Measurements from ENCODE around the gene CELF2. TPM values are rescaled to one million over a fixed set of nuclear protein-coding genes. Genes with fewer than 3 reads are reported as not detected.

Gene CELF2
- total and polyA plus RNA-seq, 2 of the 4 experiments (the other 2 are of a cell fraction): 3.5 to 6.6 TPM

GRCh38 chr10:10973310-10973709 is 44.4 kb upstream of the CELF2 start:
- in situ Hi-C loops (cut with MboI; ENCODE audit: low sequenced_read_pairs): no loop called here
- no peak overlapping the region for H2BK20ac ChIP-seq (ENCODE audit: low read depth, low read length)
- no CpG with 5 or more reads among the region's 5 CpGs for WGBS, 2 experiments (ENCODE audit: extremely low coverage in 2 of 2, insufficient read length in 1 of 2)
- DNase-seq (no peak), ATAC-seq (ENCODE audit: low read depth) (no peak)
- BruUV-seq (replicated peaks): no TSS peak
- no peaks in the 10 kb centered on the region for H4K20me1 ChIP-seq (ENCODE audit: insufficient read depth, low read length)
- no peak overlapping the region for H4K91ac ChIP-seq (ENCODE audit: insufficient read depth, low read depth, low read length)
- no peak overlapping the region for H3K4me2 ChIP-seq (ENCODE audit: low read depth, low read length)
- no peaks in the 10 kb centered on the region for H3K79me1 ChIP-seq (ENCODE audit: low read depth in 1 of 2, low read length in 2 of 2)
- H2BK120ac ChIP-seq (ENCODE audit: low read depth, low read length): no peak overlapping the region
- no peak overlapping the region for H4K8ac ChIP-seq (ENCODE audit: low read depth in 2 of 2, low read length in 2 of 2)
- intact Hi-C loops (cut with micrococcal nuclease): no loop called here
- no peak overlapping the region for H2AK5ac ChIP-seq (ENCODE audit: low read depth, low read length)
- H2BK15ac ChIP-seq (ENCODE audit: low read depth, low read length): no peak overlapping the region
- no peak overlapping the region for H2AFZ ChIP-seq (replicated peaks; ENCODE audit: low read length, poor library complexity)
- H3K36me3 ChIP-seq (ENCODE audit: control insufficient read depth, insufficient read depth, low read length): no peaks in the 10 kb centered on the region
- H3K18ac ChIP-seq (ENCODE audit: low read depth, low read length): no peak overlapping the region
- no peaks in the 10 kb centered on the region for H3K9me1 ChIP-seq (ENCODE audit: insufficient read depth, low read length)
- no peak overlapping the region for H3K9ac ChIP-seq (ENCODE audit: low read depth, low read length)
- no peak overlapping the region for H3K4me3 ChIP-seq (ENCODE audit: insufficient read depth, low read depth, low read length)
- no peak overlapping the region for H3K23ac ChIP-seq (ENCODE audit: low read depth, low read length)
- ChIA-PET CTCF (no interaction called here), POLR2A (ENCODE audit: unreplicated experiment) (no interaction called here)
- H4K5ac ChIP-seq (ENCODE audit: low read depth, low read length): no peak overlapping the region
- dilution Hi-C loops (cut with HindIII; ENCODE audit: low sequenced_read_pairs, unreplicated experiment): no loop called here
- H2AK9ac ChIP-seq (replicated peaks; ENCODE audit: low read depth, low read length, poor library complexity): no peak overlapping the region
- no peak overlapping the region for H2BK5ac ChIP-seq (ENCODE audit: low read depth, low read length, poor library complexity, severe bottlenecking)
- no peaks in the 10 kb centered on the region for H3K4me1 ChIP-seq (ENCODE audit: control insufficient read depth, insufficient read depth, low read length)
- no peak overlapping the region for H3K56ac ChIP-seq (ENCODE audit: extremely low read depth, insufficient read depth, low read length)
- no peak overlapping the region for H3K14ac ChIP-seq (replicated peaks; ENCODE audit: low read depth, low read length)
- no peak overlapping the region for H3K4ac ChIP-seq (ENCODE audit: low read depth, low read length)
- peaks cover 7% of the 10 kb centered on the region for H3K27me3 ChIP-seq (ENCODE audit: control insufficient read depth, insufficient read depth, low read length)
- no peak overlapping the region for H3K27ac ChIP-seq (ENCODE audit: insufficient read depth, low read length)
- no peaks in the 10 kb centered on the region for H3K9me3 ChIP-seq (ENCODE audit: control insufficient read depth, insufficient read depth, low read length)
- no peak for TF ChIP-seq MXI1 (IDR thresholded peaks at IDR 0.05; ENCODE audit: borderline replicate concordance, low read depth, low read length)
- no peak for TF ChIP-seq BHLHE40 (IDR thresholded peaks at IDR 0.05; ENCODE audit: low read depth, low read length)
- TF ChIP-seq SMC3 (IDR thresholded peaks at IDR 0.05; ENCODE audit: low read depth, low read length): no peak
- TF ChIP-seq RFX5 (IDR thresholded peaks at IDR 0.05; ENCODE audit: low read depth, low read length): no peak
- TF ChIP-seq CEBPB (IDR thresholded peaks at IDR 0.05; ENCODE audit: low read depth, low read length): no peak
- TF ChIP-seq ELK1 (IDR thresholded peaks at IDR 0.05; ENCODE audit: borderline replicate concordance, low read depth, low read length): no peak
- no peak for TF ChIP-seq MAZ (IDR thresholded peaks at IDR 0.05; ENCODE audit: borderline replicate concordance, low read depth, low read length)
- no peak for TF ChIP-seq CHD1 (IDR thresholded peaks at IDR 0.05; ENCODE audit: low read depth, low read length)
- TF ChIP-seq RAD21 (IDR thresholded peaks at IDR 0.05; ENCODE audit: low read length): no peak
- TF ChIP-seq FOS (IDR thresholded peaks at IDR 0.05; ENCODE audit: low read depth, low read length): no peak
- no peak for TF ChIP-seq RCOR1 (IDR thresholded peaks at IDR 0.05; ENCODE audit: insufficient replicate concordance, low read length)
- TF ChIP-seq NFE2L2 (IDR thresholded peaks at IDR 0.05; ENCODE audit: low read depth, low read length): no peak
- TF ChIP-seq MAFK (IDR thresholded peaks at IDR 0.05; ENCODE audit: low read depth, low read length): no peak
- no peak for TF ChIP-seq POLR2A (IDR thresholded peaks at IDR 0.05; ENCODE audit: low read depth, low read length)
